GM12864 (cell line): ENCODE data around the gene PAK5.

Source experiments
- DNase-seq: peaks from one replicate; pipeline ENCODE4 v3.0.0-alpha.2; 2011; ENCODE audit warnings: low read depth
- H3K4me3 ChIP-seq: 2 replicates; pipeline ENCODE4 v1.5.1; 2011; ENCODE audit warnings: mild to moderate bottlenecking, low read depth, low read length, control low read depth
- CTCF ChIP-seq: IDR thresholded peaks from 2 replicates; pipeline ENCODE4 v1.5.1; 2011; ENCODE audit warnings: low read depth, mild to moderate bottlenecking, moderate library complexity, low read length, control low read depth, inconsistent platforms; ENCODE audit errors: missing control alignments

The PAK5 gene

GRCh38 chr20:9617940-9618339, 220.9 kb downstream of the PAK5 start:
- no peak for DNase-seq
- peak; percentile 51 for TF ChIP-seq CTCF
- no peak overlapping the region for H3K4me3 ChIP-seq

- DNase-seq = peak; percentile 38
- peak; percentile 78 for TF ChIP-seq CTCF
- no peak overlapping the region for H3K4me3 ChIP-seq
These were observed 221.9 kb downstream of the PAK5 start for GRCh38 chr20:9616833-9617461.

- no peak for DNase-seq
- no peak for TF ChIP-seq CTCF
- no peak overlapping the region; the same call in 1 of the 2 replicates for H3K4me3 ChIP-seq
These were observed 222.4 kb downstream of the PAK5 start for GRCh38 chr20:9616455-9616805.

DNA sequence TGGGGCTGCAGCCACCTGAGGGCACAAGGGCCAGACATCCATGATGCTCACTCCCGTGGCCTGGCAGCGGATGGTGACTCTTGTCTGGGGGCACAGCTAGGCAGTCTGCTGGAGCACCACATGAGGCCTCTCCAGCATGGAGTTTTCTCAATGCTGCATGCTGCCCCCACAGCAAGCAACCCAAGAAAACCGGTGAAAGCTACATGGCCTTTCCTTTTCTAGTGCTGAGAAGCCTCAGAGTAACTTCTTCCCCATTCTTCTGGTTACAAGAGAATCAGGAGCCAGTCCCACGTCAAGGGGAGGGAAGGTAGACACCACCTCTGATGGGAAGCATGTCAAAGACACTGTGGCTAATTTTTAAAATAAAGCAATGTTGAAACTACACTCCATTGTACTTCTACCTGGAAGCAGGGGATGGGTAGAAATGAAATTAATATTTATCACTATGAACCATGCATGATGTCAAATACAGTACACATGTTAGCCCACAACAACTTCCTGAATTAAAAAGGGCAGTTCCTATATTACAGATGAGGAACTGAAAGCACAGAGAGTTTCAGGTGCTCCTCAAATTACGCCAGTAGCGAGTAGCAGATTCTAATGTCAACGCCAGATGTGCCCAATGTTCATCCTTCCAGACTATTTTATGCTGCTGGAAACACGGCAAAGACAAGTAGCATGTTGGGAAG, 223.0 kb downstream of the PAK5 start:
- peak; percentile 74 for DNase-seq
- H3K4me3 ChIP-seq = no peak overlapping the region; the same call in 1 of the 2 replicates
- TF ChIP-seq CTCF = no peak

DNA sequence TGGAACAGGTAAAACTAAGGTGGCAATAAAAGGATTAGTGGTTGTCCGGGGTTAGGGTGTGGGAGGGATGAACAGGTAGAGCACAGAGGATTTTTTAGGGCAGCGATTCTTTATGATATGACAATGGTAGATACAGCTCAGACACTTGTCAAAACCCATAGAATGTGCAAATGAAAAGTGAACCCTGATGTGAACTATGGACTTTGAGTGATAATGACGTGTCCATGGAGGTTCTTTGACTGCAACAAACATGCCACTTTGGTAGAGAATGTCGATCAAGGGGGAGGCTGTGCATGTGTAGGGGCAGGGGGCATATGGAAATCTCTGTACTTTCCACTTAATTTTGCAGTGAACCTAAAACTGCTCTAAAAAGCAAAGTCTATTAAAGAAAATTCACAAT, 223.8 kb downstream of the PAK5 start:
- no peak for TF ChIP-seq CTCF
- DNase-seq = no peak
- H3K4me3 ChIP-seq = no peak overlapping the region

DNA sequence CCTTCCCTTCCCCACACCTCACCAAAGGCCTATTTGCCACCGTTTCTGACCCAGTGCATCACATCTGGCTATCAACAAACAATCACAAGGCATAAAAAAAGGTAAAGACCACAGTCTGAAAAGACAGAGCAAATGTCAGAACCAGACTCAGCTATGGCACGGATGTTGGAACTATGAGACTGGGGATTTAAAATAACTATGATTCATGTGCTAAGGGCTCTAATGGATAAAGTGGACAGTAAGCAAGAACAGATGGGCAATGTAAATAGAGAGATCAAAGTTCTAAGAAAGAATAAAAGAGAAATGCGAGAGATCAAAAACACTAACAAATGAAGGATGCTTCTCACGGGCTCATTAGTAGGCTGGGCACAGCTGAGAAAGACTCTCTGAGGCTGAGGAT, 225.0 kb downstream of the PAK5 start:
- no peak for TF ChIP-seq CTCF
- no peak for DNase-seq
- no peak overlapping the region for H3K4me3 ChIP-seq

- DNase-seq = no peak
- TF ChIP-seq CTCF = no peak
- no peak overlapping the region for H3K4me3 ChIP-seq
These were observed 227.0 kb downstream of the PAK5 start for GRCh38 chr20:9611921-9612320.
